Pancreas (tissue), 10 donors: ENCODE results near the gene CCNE1. TPM values are rescaled to one million over a fixed set of nuclear protein-coding genes. Genes with fewer than 3 reads are reported as not detected.

Experiments used
- ATAC-seq, 4 donors: fragments of 200-7000 bp; cut with Tn5 transposase; one replicate each; pipeline versions ENCODE4 v1.8.0 to v1.9.1; 2020; ENCODE audit warnings: mild to moderate bottlenecking in 4 of 4, moderate library complexity in 4 of 4
- DNase-seq, 6 donors: peaks; one replicate each; pipeline ENCODE4 v3.0.0-alpha.2; 2020
- FAIRE-seq: peaks from 2 replicates; lab custom pipeline; 2012; peaks lifted over from hg19 to GRCh38; lab: Jason Lieb, UNC
- H3K27ac ChIP-seq, 4 donors: fragments of 200-600 bp; sonication (generic); 1 replicate in 3 of 4; 2 replicates in 1 of 4; pipeline versions ENCODE4 v1.5.0 to v1.8.0; 2020
- H3K27me3 ChIP-seq, 4 donors: fragments of 200-600 bp; one replicate each; pipeline ENCODE4 v1.8.0; 2021
- H3K36me3 ChIP-seq, 3 donors: fragments of 200-600 bp; sonication (generic) in 1 of 3; one replicate each; pipeline versions ENCODE4 v1.5.0 to v1.8.0; 2020 to 2021
- H3K4me1 ChIP-seq, 3 donors: fragments of 200-600 bp; one replicate each; pipeline ENCODE4 v1.8.0; 2021
- H3K4me3 ChIP-seq, 4 donors: fragments of 200-600 bp; sonication (generic) in 2 of 4; one replicate each; pipeline versions ENCODE4 v1.5.0 to v1.8.0; 2020 to 2021
- H3K9me3 ChIP-seq, 4 donors: fragments of 200-600 bp; one replicate each; pipeline ENCODE4 v1.8.0; 2021
- CTCF ChIP-seq, 4 donors: fragments of 200-600 bp; sonication (generic) in 3 of 4; IDR thresholded peaks; one replicate each; pipeline versions ENCODE4 v1.5.0 to v1.8.0; 2021; ENCODE audit warnings: antibody characterized with exemption in 4 of 4
- WGBS, 2 donors: extraction: QIAGEN DNeasy Blood & Tissue Kit; methylation state at CpG; one replicate each; pipeline ENCODE4 v1.1.7; 2013; 5-methylcytosine and 5-hydroxymethylcytosine counted together
- intact Hi-C, 3 donors: fragments of 100-400 bp; cut with DNase I; formaldehyde crosslinking; loops; one replicate each; pipeline versions ENCODE4 v1.11.1 to v1.14.2; 2022
- polyA plus RNA-seq, 2 donors: library from polyadenylated mRNA; stranded (reverse); fragments of 200-250 nt; gene quantifications; one replicate each; pipeline ENCODE4 v1.2.3, GENCODE V29; 2013
- total RNA-seq, 6 donors: library from RNA; stranded (reverse); fragmentation: NEBNext Ultra II Directional in 4 of 6; extraction: Animal tissue kit (Norgen Biotek cat#: 25700) in 4 of 6; gene quantifications; one replicate each; pipeline versions ENCODE4 v1.2.1 to v1.2.4, GENCODE V29; 2021 to 2023
- donor health status: healthy with polysubstance abuse.
- donor health status: DM: no; HTN: no; CAD: no; lungs with moderate emphysema.
- donor health status: DM: no; HTN: no; CAD: no.
- donor health status: control.
- donor health status: control.
- donor health status: Bipolar disorder and iron deficiency.
- donor health status: DM: yes; HTN: yes; CAD: no.
- donor health status: DM: no; HTN: no; CAD: no.
- donor health status: DM: no; HTN: no; CAD: no.
- donor health status: DM: yes; HTN: yes; CAD: no.

CCNE1 gene
- total and polyA plus RNA-seq, 8 donors, result 0.23 to 1.9 (median 0.74) TPM

GRCh38 chr19:29849208-29849607, 37.4 kb downstream of the CCNE1 start:
- Histone ChIP-seq H3K27ac (no peak overlapping the region), H3K36me3 (no peaks in the 10 kb centered on the region), H3K4me3 (no peak overlapping the region), H3K9me3 (no peaks in the 10 kb centered on the region), H3K4me1 (peaks cover 0 to 6% (median 0%) of the 10 kb centered on the region in 3 donors), H3K27me3 (no peaks in the 10 kb centered on the region)
- 41 to 46% methylated on average over 2 of the region's 2 CpGs for WGBS, 2 donors
- intact Hi-C loops, result no loop called here
- no peak for TF ChIP-seq CTCF (IDR thresholded peaks at IDR 0.05)
- no peak for ATAC-seq
- DNase-seq, result no peak
- no peak for FAIRE-seq

- TF ChIP-seq CTCF (IDR thresholded peaks at IDR 0.05), result no peak
- FAIRE-seq, result no peak
- no peaks in the 10 kb centered on the region for H3K27me3 ChIP-seq
- intact Hi-C loops, result loop anchor here in 1 of 3 donors (10.0 kb wide), 1 partner anchor 804 kb away; no protein-coding TSS in a partner anchor
- no peaks in the 10 kb centered on the region for H3K36me3 ChIP-seq
- WGBS, 2 donors, result 69 to 88% methylated on average over 2 of the region's 2 CpGs
- no peak overlapping the region for H3K27ac ChIP-seq
- no peak for ATAC-seq
- peaks cover 0 to 6% (median 0%) of the 10 kb centered on the region in 3 donors for H3K4me1 ChIP-seq
- DNase-seq, result no peak
- H3K9me3 ChIP-seq, result no peaks in the 10 kb centered on the region
- no peak overlapping the region for H3K4me3 ChIP-seq
These were observed 38.7 kb downstream of the CCNE1 start for GRCh38 chr19:29850482-29850881.

GRCh38 chr19:29851769-29852521, 40.2 kb downstream of the CCNE1 start:
- no peak for FAIRE-seq
- Histone ChIP-seq H3K36me3 (no peaks in the 10 kb centered on the region), H3K9me3 (no peaks in the 10 kb centered on the region), H3K4me1 (no peaks in the 10 kb centered on the region), H3K4me3 (no peak overlapping the region), H3K27me3 (no peaks in the 10 kb centered on the region), H3K27ac (no peak overlapping the region)
- 52 to 72% methylated on average over 3 of the region's 3 CpGs for WGBS, 2 donors
- ATAC-seq, result no peak
- intact Hi-C loops, result loop anchor here in 1 of 3 donors (10.0 kb wide), 1 partner anchor 803 kb away; no protein-coding TSS in a partner anchor
- no peak for DNase-seq
- TF ChIP-seq CTCF (IDR thresholded peaks at IDR 0.05), result no peak

GRCh38 chr19:29854033-29854432, 42.2 kb downstream of the CCNE1 start:
- H3K4me3 ChIP-seq, result no peak overlapping the region
- no peaks in the 10 kb centered on the region for H3K4me1 ChIP-seq
- no peak overlapping the region for H3K27ac ChIP-seq
- H3K9me3 ChIP-seq, result no peaks in the 10 kb centered on the region
- ATAC-seq (no peak), DNase-seq (no peak), FAIRE-seq (no peak)
- WGBS, 2 donors, result 32 to 41% methylated on average over 6 of the region's 6 CpGs
- H3K27me3 ChIP-seq, result no peaks in the 10 kb centered on the region
- no peaks in the 10 kb centered on the region for H3K36me3 ChIP-seq
- intact Hi-C loops, result loop anchor here in 1 of 3 donors (10.0 kb wide), 1 partner anchor 801 kb away; no protein-coding TSS in a partner anchor
- no peak for TF ChIP-seq CTCF (IDR thresholded peaks at IDR 0.05)

GRCh38 chr19:29855087-29855486, 43.3 kb downstream of the CCNE1 start:
- FAIRE-seq, result no peak
- WGBS, 2 donors, result 79 to 80% methylated on average over 4 of the region's 4 CpGs
- ATAC-seq, result no peak

More at GRCh38 chr19:29855087-29855486, 43.3 kb downstream of the CCNE1 start:
- H3K36me3 ChIP-seq, result no peaks in the 10 kb centered on the region
- H3K27ac ChIP-seq, result no peak overlapping the region
- no peak overlapping the region for H3K4me3 ChIP-seq
- no peaks in the 10 kb centered on the region for H3K27me3 ChIP-seq
- H3K4me1 ChIP-seq, result no peaks in the 10 kb centered on the region
- intact Hi-C loops, result loop anchor here in 1 of 3 donors (10.0 kb wide), 1 partner anchor 800 kb away; no protein-coding TSS in a partner anchor
- TF ChIP-seq CTCF (IDR thresholded peaks at IDR 0.05), result no peak
- no peak for DNase-seq
- no peaks in the 10 kb centered on the region for H3K9me3 ChIP-seq
